Fibroblast of lung (primary cell): ENCODE data around the gene C20orf144. TPM values are rescaled to one million over a fixed set of nuclear protein-coding genes. Genes with fewer than 3 reads are reported as not detected.
A peak's percentile ranks its signal among the peaks of the same experiment; 100 is the strongest.

Source experiments
- DNase-seq, 2 donors: peaks; one replicate each; pipeline versions ENCODE4 v3.0.0 to v3.0.0-alpha.2; 2010; ENCODE audit warnings: low read depth in 2 of 2
- H2AFZ ChIP-seq: 2 replicates; pipeline ENCODE4 v1.5.1; 2012; ENCODE audit warnings: low read length, control low read depth, inconsistent platforms
- H3K27ac ChIP-seq: 2 replicates; pipeline ENCODE4 v1.5.1; 2011; ENCODE audit warnings: low read length, control low read depth; ENCODE audit not compliant: insufficient read depth
- H3K27me3 ChIP-seq: 2 replicates; pipeline ENCODE4 v1.5.1; 2011; ENCODE audit warnings: mild to moderate bottlenecking, low read length; ENCODE audit not compliant: control insufficient read depth, insufficient read depth
- H3K36me3 ChIP-seq: 2 replicates; pipeline ENCODE4 v1.5.1; 2011; ENCODE audit warnings: low read length; ENCODE audit not compliant: control insufficient read depth, insufficient read depth
- H3K4me1 ChIP-seq: 2 replicates; pipeline ENCODE4 v1.5.1; 2011; ENCODE audit warnings: low read length; ENCODE audit not compliant: control insufficient read depth, insufficient read depth; ENCODE audit errors: extremely low read depth
- H3K4me2 ChIP-seq: 2 replicates; pipeline ENCODE4 v1.5.1; 2011; ENCODE audit warnings: low read length, control low read depth; ENCODE audit not compliant: insufficient read depth; ENCODE audit errors: extremely low read depth
- H3K4me3 ChIP-seq, 4 experiments: fragments of 200-600 bp in 1 of 4; sonication (generic) in 1 of 4; replicated peaks in 1 of 4; 2 replicates each; pipeline ENCODE4 v1.5.1; 2011 to 2016; ENCODE audit warnings: low read length in 4 of 4, low read depth in 3 of 4, mild to moderate bottlenecking in 3 of 4, control low read depth in 2 of 4, inconsistent platforms in 1 of 4, mixed read lengths in 1 of 4; ENCODE audit not compliant: insufficient read depth in 1 of 4; ENCODE audit errors: control extremely low read depth in 1 of 4
- H3K79me2 ChIP-seq: 2 replicates; pipeline ENCODE4 v1.5.1; 2012; ENCODE audit warnings: mild to moderate bottlenecking, low read length, inconsistent platforms; ENCODE audit not compliant: control insufficient read depth, insufficient read depth
- H3K9ac ChIP-seq: 2 replicates; pipeline ENCODE4 v1.5.1; 2011; ENCODE audit warnings: mild to moderate bottlenecking, low read length, control low read depth; ENCODE audit not compliant: insufficient read depth
- H3K9me3 ChIP-seq: 2 replicates; pipeline ENCODE4 v1.5.1; 2012; ENCODE audit warnings: low read depth, low read length; ENCODE audit not compliant: control insufficient read depth, insufficient read depth
- H4K20me1 ChIP-seq: 2 replicates; pipeline ENCODE4 v1.5.1; 2011; ENCODE audit warnings: low read length; ENCODE audit not compliant: control insufficient read depth, insufficient read depth; ENCODE audit errors: extremely low read depth
- EZH2 ChIP-seq: IDR thresholded peaks from 2 replicates; pipeline ENCODE4 v1.5.1; 2012; ENCODE audit warnings: low read length, control low read depth, mild to moderate bottlenecking; ENCODE audit errors: missing control alignments
- polyA plus RNA-seq, 2 donors: library from polyadenylated mRNA; depleted of rRNA in 1 of 2; stranded (reverse) in 1 of 2; unstranded in 1 of 2; fragments of >200 nt; gene quantifications; 2 replicates each; pipeline ENCODE4 v1.2.1, GENCODE V29; 2011 to 2012; ENCODE audit warnings: missing spikeins in 1 of 2
- total RNA-seq: library from RNA; depleted of rRNA; stranded (reverse); fragments of >200 nt; gene quantifications from 2 replicates; pipeline ENCODE4 v1.2.1, GENCODE V29; 2014
- TF ChIP-seq, protein P1 (sequence below), 2 donors: IDR thresholded peaks in 1 of 2; conservative IDR thresholded peaks in 1 of 2; 1 replicate in 1 of 2; 2 replicates in 1 of 2; pipeline ENCODE4 v1.5.1; 2011 to 2012; ENCODE audit warnings: low read length in 2 of 2, control low read depth in 1 of 2, inconsistent platforms in 1 of 2, low read depth in 1 of 2, mild to moderate bottlenecking in 1 of 2

The C20orf144 gene
- total and polyA plus RNA-seq, 2 donors (not counting 1 experiment from before 2014, with no cell fraction given) = 0.10 to 0.17 TPM

DNA sequence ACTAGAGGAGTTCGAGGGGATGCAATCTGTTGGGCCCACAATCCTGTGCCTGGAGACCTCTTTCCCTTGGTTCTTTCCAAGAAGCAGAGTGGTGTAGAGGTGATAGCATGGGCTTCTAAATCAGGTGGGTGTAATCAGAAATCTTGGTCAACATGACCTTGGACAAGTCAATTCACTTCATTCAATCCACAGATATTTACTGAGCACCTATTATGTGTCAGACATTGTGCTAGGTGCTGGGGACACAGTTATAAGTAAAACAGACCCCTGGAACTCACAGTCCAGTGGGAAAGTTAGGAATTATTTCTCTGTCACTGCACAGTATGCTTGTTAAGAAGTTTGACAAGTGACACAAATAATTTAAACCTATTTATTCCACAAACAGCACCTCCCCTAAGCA is 27.4 kb downstream of the C20orf144 start:
- Histone ChIP-seq H3K36me3 (no peaks in the 10 kb centered on the region), H3K4me3 (no peak overlapping the region), H3K9ac (no peak overlapping the region), H3K9me3 (no peaks in the 10 kb centered on the region), H2AFZ (no peak overlapping the region), H3K4me2 (no peak overlapping the region), H4K20me1 (no peaks in the 10 kb centered on the region), H3K27me3 (no peaks in the 10 kb centered on the region), H3K79me2 (peaks cover 10% of the 10 kb centered on the region), H3K27ac (no peak overlapping the region), H3K4me1 (peaks cover 8% of the 10 kb centered on the region)
- DNase-seq = no peak
- TF ChIP-seq EZH2 = no peak
- TF ChIP-seq, protein P1, sequence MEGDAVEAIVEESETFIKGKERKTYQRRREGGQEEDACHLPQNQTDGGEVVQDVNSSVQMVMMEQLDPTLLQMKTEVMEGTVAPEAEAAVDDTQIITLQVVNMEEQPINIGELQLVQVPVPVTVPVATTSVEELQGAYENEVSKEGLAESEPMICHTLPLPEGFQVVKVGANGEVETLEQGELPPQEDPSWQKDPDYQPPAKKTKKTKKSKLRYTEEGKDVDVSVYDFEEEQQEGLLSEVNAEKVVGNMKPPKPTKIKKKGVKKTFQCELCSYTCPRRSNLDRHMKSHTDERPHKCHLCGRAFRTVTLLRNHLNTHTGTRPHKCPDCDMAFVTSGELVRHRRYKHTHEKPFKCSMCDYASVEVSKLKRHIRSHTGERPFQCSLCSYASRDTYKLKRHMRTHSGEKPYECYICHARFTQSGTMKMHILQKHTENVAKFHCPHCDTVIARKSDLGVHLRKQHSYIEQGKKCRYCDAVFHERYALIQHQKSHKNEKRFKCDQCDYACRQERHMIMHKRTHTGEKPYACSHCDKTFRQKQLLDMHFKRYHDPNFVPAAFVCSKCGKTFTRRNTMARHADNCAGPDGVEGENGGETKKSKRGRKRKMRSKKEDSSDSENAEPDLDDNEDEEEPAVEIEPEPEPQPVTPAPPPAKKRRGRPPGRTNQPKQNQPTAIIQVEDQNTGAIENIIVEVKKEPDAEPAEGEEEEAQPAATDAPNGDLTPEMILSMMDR (conservative IDR thresholded peaks at IDR 0.05 in 1 of 2, IDR thresholded peaks at IDR 0.05 in 1 of 2; ENCODE audit: low read depth in 1 of 2, low read length in 2 of 2) = no peak

DNA sequence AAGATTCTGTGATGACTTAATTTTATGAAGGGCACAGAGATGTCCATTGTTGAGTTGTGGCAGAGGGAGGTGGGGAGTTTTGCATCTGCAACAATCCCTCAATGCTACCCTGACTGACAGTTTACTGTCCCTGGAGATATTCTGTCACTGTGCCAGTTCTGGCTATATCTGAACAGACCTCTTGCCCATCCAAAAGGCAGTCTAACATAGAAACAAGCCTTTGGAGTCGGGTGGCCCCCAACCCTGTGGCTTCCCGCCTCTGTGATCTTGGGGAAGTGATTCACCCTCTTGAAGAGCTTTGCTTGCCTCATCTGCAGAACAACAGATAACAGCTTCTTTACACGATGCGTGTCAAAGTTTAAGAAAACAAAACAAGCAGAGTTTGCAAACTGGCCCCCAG is 27.8 kb downstream of the C20orf144 start:
- Histone ChIP-seq H3K4me1 (peaks cover 7% of the 10 kb centered on the region), H3K27ac (no peak overlapping the region), H3K4me2 (no peak overlapping the region), H2AFZ (no peak overlapping the region), H3K36me3 (no peaks in the 10 kb centered on the region), H4K20me1 (no peaks in the 10 kb centered on the region), H3K27me3 (no peaks in the 10 kb centered on the region), H3K79me2 (peaks cover 5% of the 10 kb centered on the region), H3K9me3 (no peaks in the 10 kb centered on the region), H3K4me3 (no peak overlapping the region), H3K9ac (no peak overlapping the region)
- TF ChIP-seq, protein P1 (conservative IDR thresholded peaks at IDR 0.05 in 1 of 2, IDR thresholded peaks at IDR 0.05 in 1 of 2; ENCODE audit: low read depth in 1 of 2, low read length in 2 of 2) = no peak
- no peak for TF ChIP-seq EZH2
- DNase-seq = peak; percentile 39 to 67

DNA sequence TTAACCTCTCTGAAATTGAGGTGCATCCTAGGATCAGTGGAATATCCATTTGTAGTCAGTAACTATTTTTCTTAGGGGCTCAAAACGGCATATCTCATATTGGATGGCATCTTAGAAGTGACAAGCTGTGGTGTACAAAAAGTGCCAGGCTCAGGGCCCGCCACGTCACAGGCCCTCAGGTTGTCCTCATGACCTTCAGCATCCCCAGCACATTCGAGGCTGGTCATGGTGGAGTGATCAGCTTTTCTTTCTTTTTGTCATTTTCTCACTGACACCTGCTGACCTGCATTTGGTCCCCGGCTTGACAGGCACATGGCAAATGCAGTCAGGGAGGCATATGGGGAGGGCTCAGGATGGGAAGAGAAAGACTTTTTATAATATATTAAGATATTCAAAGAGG is 31.2 kb downstream of the C20orf144 start:
- TF ChIP-seq, protein P1 (conservative IDR thresholded peaks at IDR 0.05 in 1 of 2, IDR thresholded peaks at IDR 0.05 in 1 of 2; ENCODE audit: low read depth in 1 of 2, low read length in 2 of 2) = no peak
- TF ChIP-seq EZH2 = no peak
- Histone ChIP-seq H3K27ac (no peak overlapping the region), H3K4me2 (no peak overlapping the region)

More for the DNA sequence above, 31.2 kb downstream of the C20orf144 start:
- Histone ChIP-seq H3K27me3 (no peaks in the 10 kb centered on the region), H3K36me3 (no peaks in the 10 kb centered on the region), H3K9me3 (no peaks in the 10 kb centered on the region), H3K4me1 (no peaks in the 10 kb centered on the region), H3K9ac (no peak overlapping the region), H3K79me2 (no peaks in the 10 kb centered on the region), H3K4me3 (no peak overlapping the region), H4K20me1 (no peaks in the 10 kb centered on the region), H2AFZ (no peak overlapping the region)
- DNase-seq = no peak
